HepG2 (cell line): ENCODE measurements around the gene FAM83E. TPM values are rescaled to one million over a fixed set of nuclear protein-coding genes. Genes with fewer than 3 reads are reported as not detected.
A peak's percentile ranks its signal among the peaks of the same experiment; 100 is the strongest.

Source experiments
- ATF7-NPFF ChIP-seq: sonication (generic); formaldehyde crosslinking; IDR thresholded peaks from 2 replicates; pipeline ENCODE4 v1.8.1; 2023; ENCODE audit warnings: mild to moderate bottlenecking, low read depth, missing genetic modification reagents, moderate library complexity
- CEBPB ChIP-seq: IDR thresholded peaks from 2 replicates; pipeline ENCODE4 v1.6.1; 2011; ENCODE audit warnings: low read depth, low read length, improper control_type of control experiment, borderline replicate concordance
- FOXK1 ChIP-seq: sonication (generic); formaldehyde crosslinking; IDR thresholded peaks from 2 replicates; pipeline ENCODE4 v1.4.0; 2020; ENCODE audit warnings: low read depth, missing genetic modification reagents, borderline replicate concordance
- HOXD1 ChIP-seq: sonication (generic); formaldehyde crosslinking; IDR thresholded peaks from 2 replicates; pipeline ENCODE4 v1.5.0; 2020; ENCODE audit warnings: missing genetic modification reagents
- NONO ChIP-seq, 2 experiments: fragments of 450-650 bp in 1 of 2; sonication (generic) in 1 of 2; formaldehyde crosslinking in 1 of 2; IDR thresholded peaks in 1 of 2; conservative IDR thresholded peaks in 1 of 2; 2 replicates each; pipeline versions ENCODE4 v1.6.1 to v1.8.0; 2017 to 2022; ENCODE audit warnings: mild to moderate bottlenecking in 1 of 2, missing genetic modification reagents in 1 of 2, moderate library complexity in 1 of 2
- TBX2 ChIP-seq: sonication (generic); formaldehyde crosslinking; IDR thresholded peaks from 2 replicates; pipeline ENCODE4 v1.5.0; 2020; ENCODE audit warnings: missing genetic modification reagents, mild to moderate bottlenecking, borderline replicate concordance
- ZMYM4 ChIP-seq: sonication (generic); formaldehyde crosslinking; IDR thresholded peaks from 2 replicates; pipeline ENCODE4 v1.8.1; 2023; ENCODE audit warnings: mild to moderate bottlenecking, missing genetic modification reagents
- ZNF263 ChIP-seq: sonication (generic); formaldehyde crosslinking; IDR thresholded peaks from 2 replicates; pipeline ENCODE4 v1.4.0; 2020; ENCODE audit warnings: missing genetic modification reagents
- ZNF34 ChIP-seq: sonication (generic); formaldehyde crosslinking; IDR thresholded peaks from 2 replicates; pipeline ENCODE4 v1.4.0; 2020; ENCODE audit warnings: mild to moderate bottlenecking, missing genetic modification reagents, borderline replicate concordance
- ZNF672 ChIP-seq: sonication (generic); formaldehyde crosslinking; IDR thresholded peaks from 2 replicates; pipeline ENCODE4 v1.8.1; 2022; ENCODE audit warnings: missing genetic modification reagents
- ZNF790 ChIP-seq: sonication (generic); formaldehyde crosslinking; IDR thresholded peaks from 2 replicates; pipeline ENCODE4 v1.8.0; 2022; ENCODE audit warnings: missing genetic modification reagents, mild to moderate bottlenecking, borderline replicate concordance
- polyA plus RNA-seq, 8 experiments: library from polyadenylated mRNA; depleted of rRNA in 3 of 8; stranded (reverse) in 7 of 8; unstranded in 1 of 8; fragments of >200 nt; fragmentation: Illumina TruSeq in 4 of 8; extraction: Trizol in 4 of 8; gene quantifications; 2 replicates each; pipeline versions ENCODE4 v1.2.1 to v1.2.3, GENCODE V29; 2011 to 2016; ENCODE audit warnings: low read depth in 4 of 8, missing spikeins in 1 of 8, mixed read lengths in 1 of 8; ENCODE audit not compliant: insufficient read depth in 1 of 8
- total RNA-seq, 5 experiments: library from RNA; depleted of rRNA; stranded (reverse); fragments of >200 nt; fragmentation: Illumina TruSeq; extraction: Trizol; gene quantifications; 2 replicates each; pipeline ENCODE4 v1.2.3, GENCODE V29; 2016; ENCODE audit warnings: low read depth in 1 of 5
- TF ChIP-seq, protein P1 (sequence below), 2 experiments: sonication (generic) in 1 of 2; formaldehyde crosslinking in 1 of 2; IDR thresholded peaks; 2 replicates each; pipeline versions ENCODE4 v1.5.1 to v1.6.1; 2011 to 2020; ENCODE audit warnings: borderline replicate concordance in 1 of 2, low read depth in 1 of 2, low read length in 1 of 2, mild to moderate bottlenecking in 1 of 2, missing genetic modification reagents in 1 of 2, moderate library complexity in 1 of 2
- TF ChIP-seq, protein P2 (sequence below), 2 experiments: fragments of 450-650 bp in 1 of 2; sonication (generic) in 1 of 2; formaldehyde crosslinking in 1 of 2; IDR thresholded peaks; 2 replicates each; pipeline versions ENCODE4 v1.6.1 to v1.8.0; 2016 to 2022; ENCODE audit warnings: antibody characterized with exemption in 1 of 2, mild to moderate bottlenecking in 1 of 2, missing genetic modification reagents in 1 of 2
- TF ChIP-seq, protein P3 (sequence below): sonication (generic); formaldehyde crosslinking; IDR thresholded peaks from 2 replicates; pipeline ENCODE4 v1.4.0; 2020; ENCODE audit warnings: missing genetic modification reagents, borderline replicate concordance

Gene FAM83E
- total and polyA plus RNA-seq, 2 of the 13 experiments (the other 11 are each of a cell fraction or from before 2014, with no cell fraction given), result 0.18 to 0.60 TPM

DNA sequence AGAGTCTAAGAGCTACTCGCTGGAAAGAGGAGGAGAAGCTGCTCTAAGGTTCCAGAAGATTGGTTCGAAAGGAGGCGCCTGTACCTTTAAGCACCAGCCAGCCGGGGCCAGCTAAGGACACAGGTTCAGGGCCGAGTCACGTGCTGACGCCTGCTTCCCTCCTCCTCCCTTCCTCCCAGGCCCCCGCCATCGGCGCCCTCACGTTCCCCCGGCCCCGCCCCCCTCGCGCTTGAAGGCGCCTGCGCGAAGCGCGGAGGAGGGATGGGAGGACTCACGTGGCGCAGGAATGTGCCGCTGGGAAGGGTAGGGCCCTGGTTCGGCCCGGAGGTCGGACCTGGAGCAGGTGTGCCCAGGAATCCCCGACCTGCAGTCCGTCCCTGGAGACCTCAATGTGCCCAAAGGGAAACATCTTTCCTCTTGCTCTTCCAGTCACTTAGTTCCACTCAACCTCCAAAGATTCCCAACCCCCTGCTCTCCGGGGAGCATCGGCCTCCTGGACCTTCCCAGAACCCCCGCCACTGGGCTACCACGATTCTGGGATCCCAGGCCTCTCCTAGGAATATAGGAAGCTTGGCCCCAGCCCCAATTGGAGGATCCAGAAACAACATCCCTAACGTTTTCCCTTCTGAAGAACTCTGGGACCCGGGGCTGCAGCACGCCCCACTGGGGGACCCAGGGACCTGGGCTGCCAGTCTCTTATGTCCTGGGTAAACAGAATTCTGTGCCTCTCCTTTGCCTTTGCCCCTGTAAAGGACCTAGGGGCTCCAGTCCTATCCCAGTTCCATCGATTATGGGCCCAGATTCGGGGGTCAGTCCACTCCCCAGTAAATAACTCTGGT lies 19.8 kb upstream of the FAM83E start (continued):
- TF ChIP-seq, protein P1, sequence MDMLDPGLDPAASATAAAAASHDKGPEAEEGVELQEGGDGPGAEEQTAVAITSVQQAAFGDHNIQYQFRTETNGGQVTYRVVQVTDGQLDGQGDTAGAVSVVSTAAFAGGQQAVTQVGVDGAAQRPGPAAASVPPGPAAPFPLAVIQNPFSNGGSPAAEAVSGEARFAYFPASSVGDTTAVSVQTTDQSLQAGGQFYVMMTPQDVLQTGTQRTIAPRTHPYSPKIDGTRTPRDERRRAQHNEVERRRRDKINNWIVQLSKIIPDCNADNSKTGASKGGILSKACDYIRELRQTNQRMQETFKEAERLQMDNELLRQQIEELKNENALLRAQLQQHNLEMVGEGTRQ (IDR thresholded peaks at IDR 0.05; ENCODE audit: low read depth, low read length), result peak; percentile 90
- TF ChIP-seq, protein P1 (CRISPR knock-in tag; IDR thresholded peaks at IDR 0.05; ENCODE audit: borderline replicate concordance), result peak; percentile 90; the same call in 1 of the 2 replicates
- TF ChIP-seq ATF7-NPFF (CRISPR knock-in tag), result peak; percentile 80
- TF ChIP-seq, protein P2, sequence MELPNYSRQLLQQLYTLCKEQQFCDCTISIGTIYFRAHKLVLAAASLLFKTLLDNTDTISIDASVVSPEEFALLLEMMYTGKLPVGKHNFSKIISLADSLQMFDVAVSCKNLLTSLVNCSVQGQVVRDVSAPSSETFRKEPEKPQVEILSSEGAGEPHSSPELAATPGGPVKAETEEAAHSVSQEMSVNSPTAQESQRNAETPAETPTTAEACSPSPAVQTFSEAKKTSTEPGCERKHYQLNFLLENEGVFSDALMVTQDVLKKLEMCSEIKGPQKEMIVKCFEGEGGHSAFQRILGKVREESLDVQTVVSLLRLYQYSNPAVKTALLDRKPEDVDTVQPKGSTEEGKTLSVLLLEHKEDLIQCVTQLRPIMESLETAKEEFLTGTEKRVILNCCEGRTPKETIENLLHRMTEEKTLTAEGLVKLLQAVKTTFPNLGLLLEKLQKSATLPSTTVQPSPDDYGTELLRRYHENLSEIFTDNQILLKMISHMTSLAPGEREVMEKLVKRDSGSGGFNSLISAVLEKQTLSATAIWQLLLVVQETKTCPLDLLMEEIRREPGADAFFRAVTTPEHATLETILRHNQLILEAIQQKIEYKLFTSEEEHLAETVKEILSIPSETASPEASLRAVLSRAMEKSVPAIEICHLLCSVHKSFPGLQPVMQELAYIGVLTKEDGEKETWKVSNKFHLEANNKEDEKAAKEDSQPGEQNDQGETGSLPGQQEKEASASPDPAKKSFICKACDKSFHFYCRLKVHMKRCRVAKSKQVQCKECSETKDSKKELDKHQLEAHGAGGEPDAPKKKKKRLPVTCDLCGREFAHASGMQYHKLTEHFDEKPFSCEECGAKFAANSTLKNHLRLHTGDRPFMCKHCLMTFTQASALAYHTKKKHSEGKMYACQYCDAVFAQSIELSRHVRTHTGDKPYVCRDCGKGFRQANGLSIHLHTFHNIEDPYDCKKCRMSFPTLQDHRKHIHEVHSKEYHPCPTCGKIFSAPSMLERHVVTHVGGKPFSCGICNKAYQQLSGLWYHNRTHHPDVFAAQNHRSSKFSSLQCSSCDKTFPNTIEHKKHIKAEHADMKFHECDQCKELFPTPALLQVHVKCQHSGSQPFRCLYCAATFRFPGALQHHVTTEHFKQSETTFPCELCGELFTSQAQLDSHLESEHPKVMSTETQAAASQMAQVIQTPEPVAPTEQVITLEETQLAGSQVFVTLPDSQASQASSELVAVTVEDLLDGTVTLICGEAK (IDR thresholded peaks at IDR 0.05), result no peak
- TF ChIP-seq, protein P2 (CRISPR knock-in tag; IDR thresholded peaks at IDR 0.05), result no peak
- peak; percentile 53; the same call in 1 of the 2 replicates for TF ChIP-seq ZMYM4 (CRISPR knock-in tag)
- TF ChIP-seq HOXD1, result 0 out of 2 replicates have a peak, but pooled peaks have one; percentile 30
- TF ChIP-seq CEBPB, result no peak
- no peak for TF ChIP-seq ZNF34
- no peak for TF ChIP-seq NONO (IDR thresholded peaks at IDR 0.05)
- peak; percentile 70; the same call in 1 of the 2 replicates for TF ChIP-seq NONO (CRISPR knock-in tag; conservative IDR thresholded peaks at IDR 0.05)
- TF ChIP-seq ZNF672 (CRISPR knock-in tag), result no peak
- 0 out of 2 replicates have a peak, but pooled peaks have one; percentile 48 for TF ChIP-seq ZNF790 (CRISPR knock-in tag)
- peak; percentile 100 for TF ChIP-seq ZNF263 (CRISPR knock-in tag)
- TF ChIP-seq, protein P3, sequence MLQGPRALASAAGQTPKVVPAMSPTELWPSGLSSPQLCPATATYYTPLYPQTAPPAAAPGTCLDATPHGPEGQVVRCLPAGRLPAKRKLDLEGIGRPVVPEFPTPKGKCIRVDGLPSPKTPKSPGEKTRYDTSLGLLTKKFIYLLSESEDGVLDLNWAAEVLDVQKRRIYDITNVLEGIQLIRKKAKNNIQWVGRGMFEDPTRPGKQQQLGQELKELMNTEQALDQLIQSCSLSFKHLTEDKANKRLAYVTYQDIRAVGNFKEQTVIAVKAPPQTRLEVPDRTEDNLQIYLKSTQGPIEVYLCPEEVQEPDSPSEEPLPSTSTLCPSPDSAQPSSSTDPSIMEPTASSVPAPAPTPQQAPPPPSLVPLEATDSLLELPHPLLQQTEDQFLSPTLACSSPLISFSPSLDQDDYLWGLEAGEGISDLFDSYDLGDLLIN (CRISPR knock-in tag), result no peak
- peak; percentile 81 for TF ChIP-seq TBX2 (CRISPR knock-in tag)
- peak; percentile 70; the same call in 1 of the 2 replicates for TF ChIP-seq FOXK1 (CRISPR knock-in tag)
